WERI-Rb-1 (cell line): Measurements from ENCODE around the gene CALML5.

ENCODE experiments used
- DNase-seq: peaks from one replicate; pipeline ENCODE4 v3.0.0-alpha.2; 2020
- H3K27ac ChIP-seq: fragments of 250-450 bp; sonication (Bioruptor Pico); 2 replicates; pipeline ENCODE4 v1.5.1; 2020; ENCODE audit warnings: mild to moderate bottlenecking, moderate library complexity
- H3K27me3 ChIP-seq: fragments of 250-450 bp; sonication (Bioruptor Pico); 2 replicates; pipeline ENCODE4 v1.5.1; 2021; ENCODE audit warnings: mild to moderate bottlenecking, low read depth, moderate library complexity; ENCODE audit not compliant: insufficient read depth, severe bottlenecking
- H3K36me3 ChIP-seq: fragments of 250-450 bp; sonication (Bioruptor Pico); 2 replicates; pipeline ENCODE4 v1.5.1; 2020; ENCODE audit warnings: mild to moderate bottlenecking, moderate library complexity
- H3K4me3 ChIP-seq: 2 replicates; pipeline ENCODE4 v1.5.1; 2011; ENCODE audit warnings: low read depth, mild to moderate bottlenecking, control low read depth, low read length
- H3K9me3 ChIP-seq: fragments of 250-450 bp; sonication (Bioruptor Pico); 2 replicates; pipeline ENCODE4 v1.5.1; 2021; ENCODE audit warnings: mild to moderate bottlenecking, moderate library complexity; ENCODE audit not compliant: severe bottlenecking
- CTCF ChIP-seq: IDR thresholded peaks from 2 replicates; pipeline ENCODE4 v1.5.1; 2011; ENCODE audit warnings: low read depth, mild to moderate bottlenecking, control low read depth, inconsistent platforms, low read length

Gene CALML5

DNA sequence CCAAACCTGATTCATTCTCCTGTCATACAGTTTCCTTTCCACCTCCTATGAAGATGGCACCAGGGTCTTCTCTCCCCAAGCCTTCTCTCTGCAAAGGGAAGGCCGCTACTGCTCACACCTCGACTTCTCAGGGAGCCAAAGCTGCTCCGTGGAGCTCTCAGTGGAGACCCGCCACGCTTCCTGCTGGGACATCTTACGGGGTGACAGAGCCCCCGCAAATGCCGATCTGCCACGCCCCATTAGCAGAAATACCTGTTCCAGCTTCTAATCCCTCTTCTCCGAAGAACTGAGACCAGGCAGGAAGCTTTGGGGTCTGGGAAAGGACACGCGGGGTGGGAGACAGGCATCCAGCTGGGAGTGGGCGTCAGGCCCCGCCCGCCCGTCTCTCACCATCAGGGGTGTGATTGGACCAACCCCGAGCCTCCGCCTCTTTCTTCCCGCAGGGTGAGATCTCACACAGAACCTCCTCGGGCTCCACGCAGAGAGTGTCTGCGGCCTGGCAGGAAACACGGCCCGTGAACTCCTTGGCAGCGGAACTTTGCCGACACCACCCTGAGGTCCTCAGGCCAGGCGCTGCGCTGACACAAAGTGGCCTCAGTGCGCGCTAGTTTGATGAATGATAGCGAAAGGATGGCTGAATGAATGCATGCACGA is 12.0 kb upstream of the CALML5 start:
- TF ChIP-seq CTCF, result no peak
- no peak for DNase-seq
- no peak overlapping the region for H3K4me3 ChIP-seq
- H3K36me3 ChIP-seq, result no peaks in the 10 kb centered on the region
- no peak overlapping the region for H3K27ac ChIP-seq
- no peaks in the 10 kb centered on the region for H3K27me3 ChIP-seq
- H3K9me3 ChIP-seq, result no peaks in the 10 kb centered on the region

DNA sequence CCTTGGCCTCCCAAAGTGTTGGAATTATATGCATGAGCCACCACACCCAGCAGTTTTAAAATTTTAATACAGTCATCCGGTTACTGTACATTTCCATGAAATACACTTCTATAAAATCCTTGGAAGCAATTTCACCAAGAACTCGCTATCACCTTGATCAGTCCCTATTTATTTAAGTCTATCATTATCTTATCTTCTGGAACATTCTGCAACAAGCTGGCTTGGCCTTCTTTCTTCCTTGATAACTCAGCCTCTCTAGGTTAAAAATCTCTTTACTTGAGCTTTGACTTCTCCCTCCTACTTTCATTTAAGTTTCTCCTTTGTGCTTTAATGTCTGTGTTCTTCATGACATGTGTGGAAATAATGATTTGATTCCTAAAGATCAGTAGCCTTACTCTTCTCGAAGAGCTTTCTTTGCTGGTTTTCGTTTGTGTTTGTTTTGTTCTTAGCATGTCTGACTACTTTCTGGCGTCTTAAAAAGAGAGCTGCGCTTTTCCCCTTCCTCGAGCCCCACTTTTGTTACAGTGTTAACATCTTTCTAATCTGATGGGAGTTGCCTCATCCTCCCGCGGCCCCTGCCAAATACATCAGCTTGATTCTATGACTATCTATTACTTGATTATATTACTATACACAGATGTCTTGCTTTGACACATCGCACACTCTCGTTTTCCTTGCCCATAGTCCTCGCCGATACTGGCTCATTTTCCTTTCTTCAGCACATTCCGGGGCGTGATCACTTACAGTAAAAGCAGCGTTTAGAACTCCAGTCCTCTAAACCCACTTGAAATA is 11.1 kb upstream of the CALML5 start:
- TF ChIP-seq CTCF, result no peak
- Histone ChIP-seq H3K27ac (no peak overlapping the region), H3K9me3 (no peaks in the 10 kb centered on the region), H3K4me3 (no peak overlapping the region), H3K36me3 (no peaks in the 10 kb centered on the region), H3K27me3 (no peaks in the 10 kb centered on the region)
- no peak for DNase-seq

GRCh38 chr10:5509691-5510090 is 10.3 kb upstream of the CALML5 start:
- Histone ChIP-seq H3K36me3 (no peaks in the 10 kb centered on the region), H3K4me3 (no peak overlapping the region), H3K27ac (no peak overlapping the region), H3K9me3 (no peaks in the 10 kb centered on the region), H3K27me3 (no peaks in the 10 kb centered on the region)
- no peak for TF ChIP-seq CTCF
- no peak for DNase-seq

DNA sequence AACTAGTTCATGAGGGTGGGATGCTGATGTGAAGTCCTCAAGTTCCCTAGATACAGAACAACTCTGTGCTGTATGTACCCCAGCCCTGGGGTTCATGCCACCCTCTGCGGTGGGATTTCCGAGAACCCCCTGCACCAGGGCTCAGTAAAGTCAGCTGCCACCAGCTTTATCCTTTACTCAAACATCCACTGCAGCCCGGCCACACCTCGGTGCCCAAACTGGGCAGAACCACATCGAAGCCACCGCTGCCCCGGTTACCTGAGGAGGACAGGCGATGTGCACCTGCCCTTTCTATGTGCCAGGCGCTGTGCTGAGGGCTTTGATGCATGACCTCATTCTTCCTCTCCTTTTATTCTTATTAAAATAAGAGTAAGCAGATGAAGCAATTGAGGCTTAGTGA is 9.9 kb upstream of the CALML5 start:
- no peaks in the 10 kb centered on the region for H3K9me3 ChIP-seq
- DNase-seq, result no peak
- no peak for TF ChIP-seq CTCF
- H3K36me3 ChIP-seq, result no peaks in the 10 kb centered on the region
- H3K27ac ChIP-seq, result no peak overlapping the region
- H3K27me3 ChIP-seq, result no peaks in the 10 kb centered on the region
- no peak overlapping the region for H3K4me3 ChIP-seq

GRCh38 chr10:5508786-5509185 is 9.4 kb upstream of the CALML5 start:
- Histone ChIP-seq H3K27ac (no peak overlapping the region), H3K4me3 (no peak overlapping the region), H3K9me3 (no peaks in the 10 kb centered on the region), H3K27me3 (no peaks in the 10 kb centered on the region), H3K36me3 (no peaks in the 10 kb centered on the region)
- TF ChIP-seq CTCF, result no peak
- no peak for DNase-seq
